DND-41 (cell line): Measurements from ENCODE around the gene FBXO10.

Experiments used
- CTCF ChIP-seq: IDR thresholded peaks from 2 replicates; pipeline ENCODE4 v1.5.1; 2012; ENCODE audit warnings: borderline replicate concordance, low read length, moderate library complexity, mild to moderate bottlenecking; ENCODE audit not compliant: poor library complexity, severe bottlenecking; ENCODE audit errors: extremely low read depth
- EZH2 ChIP-seq: IDR thresholded peaks from 3 replicates; pipeline ENCODE4 v1.6.1; 2012; ENCODE audit warnings: borderline replicate concordance, low read depth, mild to moderate bottlenecking, moderate library complexity, low read length, inconsistent platforms; ENCODE audit not compliant: severe bottlenecking

GRCh38 chr9:37498457-37498856 is 77.7 kb downstream of the FBXO10 start:
- no peak for TF ChIP-seq CTCF
- TF ChIP-seq EZH2 = no peak
